Endothelial cell of umbilical vein (primary cell): ENCODE measurements around the gene PLEKHB2. TPM values are rescaled to one million over a fixed set of nuclear protein-coding genes. Genes with fewer than 3 reads are reported as not detected.

Experiments
- BruUV-seq: library from RNA; stranded (reverse); fragments of 400-500 nt; replicated peaks from 2 replicates; lab custom pipeline; 2021; lab: Mats Ljungman, UMichigan
- CTCF ChIA-PET: fragments of 300-600, 350-600 bp; sonication (Branson Sonifier 250); formaldehyde crosslinking; loops from one replicate; lab custom pipeline; 2021; ENCODE audit warnings: antibody characterized with exemption, inconsistent platforms; lab: Charles Lee
- POLR2A ChIA-PET: fragments of 300-600, 350-600 bp; sonication (Branson Sonifier 250); formaldehyde crosslinking; loops from one replicate; lab custom pipeline; 2021; ENCODE audit warnings: antibody characterized with exemption, inconsistent platforms; lab: Charles Lee
- DNase-seq: peaks from one replicate; pipeline ENCODE4 v3.0.0-alpha.2; 2011; ENCODE audit warnings: low read depth, low spot score
- FAIRE-seq: peaks from 2 replicates; lab custom pipeline; 2011; peaks lifted over from hg19 to GRCh38; lab: Jason Lieb, UNC
- H2AFZ ChIP-seq: 2 replicates; pipeline ENCODE4 v1.6.0; 2012; ENCODE audit warnings: low read depth, low read length, control low read depth, inconsistent platforms
- H3K27ac ChIP-seq: 2 replicates; pipeline ENCODE4 v1.5.1; 2011; ENCODE audit warnings: low read depth, mild to moderate bottlenecking, control low read depth, low read length, moderate library complexity; ENCODE audit not compliant: insufficient read depth
- H3K27me3 ChIP-seq, 2 experiments: 2 replicates each; pipeline versions ENCODE4 v1.6.0 to v1.6.1; 2011; ENCODE audit warnings: low read length in 2 of 2, mixed read lengths in 1 of 2; ENCODE audit not compliant: control insufficient read depth in 2 of 2, insufficient read depth in 2 of 2
- H3K36me3 ChIP-seq, 2 experiments: 2 replicates in 1 of 2; 3 replicates in 1 of 2; pipeline ENCODE4 v1.5.1; 2011; ENCODE audit warnings: low read length in 2 of 2, mild to moderate bottlenecking in 1 of 2, moderate library complexity in 1 of 2; ENCODE audit not compliant: control insufficient read depth in 2 of 2, insufficient read depth in 2 of 2; ENCODE audit errors: extremely low read depth in 1 of 2
- H3K4me1 ChIP-seq: 3 replicates; pipeline ENCODE4 v1.5.1; 2011; ENCODE audit warnings: mild to moderate bottlenecking, low read length; ENCODE audit not compliant: control insufficient read depth, insufficient read depth; ENCODE audit errors: extremely low read depth
- H3K4me2 ChIP-seq: 2 replicates; pipeline ENCODE4 v1.6.1; 2011; ENCODE audit warnings: low read length, control low read depth, mixed read lengths; ENCODE audit not compliant: insufficient read depth
- H3K4me3 ChIP-seq, 3 experiments: fragments of 200-600 bp in 1 of 3; sonication (generic), shearing (Covaris generic) in 1 of 3; replicated peaks in 1 of 3; 2 replicates each; pipeline ENCODE4 v1.5.1; 2011 to 2016; ENCODE audit warnings: control low read depth in 3 of 3, low read length in 3 of 3, mild to moderate bottlenecking in 2 of 3, inconsistent platforms in 1 of 3, low read depth in 1 of 3, moderate library complexity in 1 of 3; ENCODE audit not compliant: insufficient read depth in 1 of 3
- H3K79me2 ChIP-seq: 2 replicates; pipeline ENCODE4 v1.6.0; 2012; ENCODE audit warnings: low read length, inconsistent platforms; ENCODE audit not compliant: control insufficient read depth, insufficient read depth
- H3K9ac ChIP-seq: replicated peaks from 2 replicates; pipeline ENCODE3; 2011; ENCODE audit warnings: low read length, control low read depth; ENCODE audit not compliant: insufficient read depth; ENCODE audit errors: extremely low read depth
- H3K9me1 ChIP-seq: replicated peaks from 3 replicates; pipeline ENCODE4 v1.6.0; 2011; ENCODE audit warnings: mild to moderate bottlenecking, low read length; ENCODE audit not compliant: control insufficient read depth, insufficient read depth; ENCODE audit errors: extremely low read depth
- H3K9me3 ChIP-seq: replicated peaks from 2 replicates; pipeline ENCODE4 v1.5.1; 2012; ENCODE audit warnings: low read length, inconsistent platforms; ENCODE audit not compliant: control insufficient read depth, insufficient read depth
- H4K20me1 ChIP-seq: replicated peaks from 2 replicates; pipeline ENCODE3; 2011; ENCODE audit warnings: mild to moderate bottlenecking, low read length; ENCODE audit not compliant: control insufficient read depth, insufficient read depth; ENCODE audit errors: extremely low read depth
- CTCF ChIP-seq, 2 donors: IDR thresholded peaks; 1 replicate in 1 of 2; 2 replicates in 1 of 2; pipeline ENCODE4 v1.5.1; 2011; ENCODE audit warnings: low read length in 2 of 2, mild to moderate bottlenecking in 2 of 2, moderate library complexity in 2 of 2, control low read depth in 1 of 2, inconsistent platforms in 1 of 2, low read depth in 1 of 2; ENCODE audit not compliant: insufficient read depth in 1 of 2; ENCODE audit errors: extremely low read depth in 1 of 2
- EZH2 ChIP-seq: IDR thresholded peaks from 2 replicates; pipeline ENCODE4 v1.6.1; 2012; ENCODE audit warnings: borderline replicate concordance, low read depth, mild to moderate bottlenecking, moderate library complexity, low read length, inconsistent platforms; ENCODE audit not compliant: severe bottlenecking
- FOS ChIP-seq: IDR thresholded peaks from 2 replicates; pipeline ENCODE4 v1.6.1; 2011; ENCODE audit warnings: mild to moderate bottlenecking, low read length, moderate library complexity, borderline replicate concordance; ENCODE audit not compliant: insufficient read depth
- GATA2 ChIP-seq: IDR thresholded peaks from 2 replicates; pipeline ENCODE4 v1.7.0; 2011; ENCODE audit warnings: low read depth, mild to moderate bottlenecking, moderate library complexity, mixed read lengths, low read length; ENCODE audit not compliant: insufficient read length, insufficient read depth
- JUN ChIP-seq: IDR thresholded peaks from 2 replicates; pipeline ENCODE4 v1.6.1; 2011; ENCODE audit warnings: borderline replicate concordance, low read depth; ENCODE audit not compliant: insufficient read length, insufficient read depth
- MAX ChIP-seq: IDR thresholded peaks from 2 replicates; pipeline ENCODE4 v1.6.1; 2011; ENCODE audit not compliant: insufficient read depth, insufficient read length
- MYC ChIP-seq: IDR thresholded peaks from one replicate; pipeline ENCODE4 v1.6.1; 2011; ENCODE audit warnings: mild to moderate bottlenecking, low read depth, low read length
- POLR2A ChIP-seq: IDR thresholded peaks from 2 replicates; pipeline ENCODE4 v1.6.1; 2012; ENCODE audit warnings: low read depth, mild to moderate bottlenecking, control low read depth, low read length
- POLR2AphosphoS5 ChIP-seq: IDR thresholded peaks from 2 replicates; pipeline ENCODE4 v1.6.1; 2012; ENCODE audit warnings: low read depth, mild to moderate bottlenecking, control low read depth, low read length, moderate library complexity; ENCODE audit not compliant: insufficient read depth
- dilution Hi-C: fragments of 300-500 bp; cut with MboI; formaldehyde crosslinking; loops from one replicate; pipeline ENCODE4 v1.15.0; 2019; ENCODE audit warnings: low sequenced_read_pairs; ENCODE audit not compliant: extremely low pct_ligation_motif_present
- intact Hi-C: fragments of 100-400 bp; cut with micrococcal nuclease; formaldehyde crosslinking; loops from one replicate; pipeline ENCODE4 v1.10.0; 2022
- polyA plus RNA-seq, 4 experiments: library from polyadenylated mRNA; depleted of rRNA in 3 of 4; stranded (reverse) in 3 of 4; unstranded in 1 of 4; fragments of >200 nt; gene quantifications; 2 replicates each; pipeline versions ENCODE4 v1.2.1 to v1.2.3, GENCODE V29; 2011 to 2012; ENCODE audit warnings: missing spikeins in 1 of 4
- total RNA-seq: library from RNA; stranded (reverse); gene quantifications from 2 replicates; pipeline ENCODE4 v1.2.3, GENCODE V29; 2021

Gene PLEKHB2
- total and polyA plus RNA-seq, 2 donors (not counting 3 experiments of a cell fraction or from before 2014, with no cell fraction given), result 56.5 to 56.8 TPM

- Histone ChIP-seq H3K27ac (no peak overlapping the region), H3K4me2 (no peak overlapping the region), H4K20me1 (no peaks in the 10 kb centered on the region), H2AFZ (no peak overlapping the region), H3K4me1 (no peaks in the 10 kb centered on the region), H3K9ac (no peak overlapping the region), H3K4me3 (no peak overlapping the region), H3K79me2 (peaks cover 44% of the 10 kb centered on the region), H3K9me3 (no peaks in the 10 kb centered on the region), H3K27me3 (no peaks in the 10 kb centered on the region), H3K36me3 (peaks cover 6 to 26% of the 10 kb centered on the region in 2 experiments), H3K9me1 (no peaks in the 10 kb centered on the region)
- FAIRE-seq, result no peak
- DNase-seq, result no peak
- TF ChIP-seq GATA2, result no peak
- no peak for TF ChIP-seq EZH2
- TF ChIP-seq MAX, result no peak
- TF ChIP-seq CTCF (IDR thresholded peaks at IDR 0.05; ENCODE audit: extremely low read depth in 1 of 2, insufficient read depth in 1 of 2, low read depth in 1 of 2, low read length in 2 of 2), result no peak
- TF ChIP-seq JUN, result no peak
- no peak for TF ChIP-seq FOS
- TF ChIP-seq MYC, result no peak
- TF ChIP-seq POLR2AphosphoS5, result no peak
- no peak for TF ChIP-seq POLR2A
- dilution Hi-C loops (no loop called here), intact Hi-C loops (no loop called here)
- ChIA-PET POLR2A (no interaction called here), CTCF (interaction anchor here (1.0 kb wide), 1 partner anchor 9 kb away, joined by 3 read pairs; no protein-coding TSS in a partner anchor)
- BruUV-seq, result no TSS peak
Observed at GRCh38 chr2:131123192-131123591, 18.1 kb downstream of the PLEKHB2 start.
